Hypothalamus (tissue), 51 donors: ENCODE results near the gene ITGB4.
A peak's percentile ranks its signal among the peaks of the same experiment; 100 is the strongest.
"Not testable (repeated sequence)": the region's sequence is repeated elsewhere in the genome, so short reads cannot be mapped to it uniquely, and the experiment has no call there.

Experiments
- DNase-seq, 51 donors: peaks; one replicate each; lab custom pipeline; 2025; lab: John Stamatoyannopoulos, UW

The ITGB4 gene

DNA sequence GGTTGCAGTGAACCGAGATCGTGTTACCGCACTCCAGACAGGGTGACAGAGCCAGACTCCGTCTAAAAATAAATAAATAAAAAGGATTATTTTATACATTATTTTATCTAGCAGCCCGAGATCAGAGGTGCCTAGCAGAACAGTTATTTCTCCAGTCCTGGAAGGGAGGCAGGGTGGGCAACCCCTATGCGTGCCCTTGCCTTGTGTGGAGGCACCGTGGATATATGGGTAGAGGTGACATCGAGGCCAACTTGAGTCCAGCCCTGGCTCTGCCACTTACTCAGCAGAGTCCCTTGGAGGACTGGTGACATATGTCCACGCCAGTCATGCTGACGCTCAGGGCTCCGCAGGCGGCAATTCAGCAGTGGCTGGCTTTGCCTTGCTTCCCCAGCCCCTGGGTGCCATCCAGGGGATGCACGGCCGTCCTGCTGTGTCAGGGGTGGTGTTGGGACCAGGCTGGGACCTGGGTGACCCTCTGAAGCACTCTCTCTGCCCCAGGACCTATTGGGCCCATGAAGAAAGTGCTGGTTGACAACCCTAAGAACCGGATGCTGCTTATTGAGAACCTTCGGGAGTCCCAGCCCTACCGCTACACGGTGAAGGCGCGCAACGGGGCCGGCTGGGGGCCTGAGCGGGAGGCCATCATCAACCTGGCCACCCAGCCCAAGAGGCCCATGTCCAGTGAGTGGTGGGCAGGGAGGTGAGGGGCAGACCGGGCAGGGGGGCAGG is 30.6 kb downstream of the ITGB4 start:
- no peak for DNase-seq

GRCh38 chr17:75752405-75752709 is 31.1 kb downstream of the ITGB4 start:
- no peak for DNase-seq

GRCh38 chr17:75752802-75753513 is 31.7 kb downstream of the ITGB4 start:
- no peak for DNase-seq

DNA sequence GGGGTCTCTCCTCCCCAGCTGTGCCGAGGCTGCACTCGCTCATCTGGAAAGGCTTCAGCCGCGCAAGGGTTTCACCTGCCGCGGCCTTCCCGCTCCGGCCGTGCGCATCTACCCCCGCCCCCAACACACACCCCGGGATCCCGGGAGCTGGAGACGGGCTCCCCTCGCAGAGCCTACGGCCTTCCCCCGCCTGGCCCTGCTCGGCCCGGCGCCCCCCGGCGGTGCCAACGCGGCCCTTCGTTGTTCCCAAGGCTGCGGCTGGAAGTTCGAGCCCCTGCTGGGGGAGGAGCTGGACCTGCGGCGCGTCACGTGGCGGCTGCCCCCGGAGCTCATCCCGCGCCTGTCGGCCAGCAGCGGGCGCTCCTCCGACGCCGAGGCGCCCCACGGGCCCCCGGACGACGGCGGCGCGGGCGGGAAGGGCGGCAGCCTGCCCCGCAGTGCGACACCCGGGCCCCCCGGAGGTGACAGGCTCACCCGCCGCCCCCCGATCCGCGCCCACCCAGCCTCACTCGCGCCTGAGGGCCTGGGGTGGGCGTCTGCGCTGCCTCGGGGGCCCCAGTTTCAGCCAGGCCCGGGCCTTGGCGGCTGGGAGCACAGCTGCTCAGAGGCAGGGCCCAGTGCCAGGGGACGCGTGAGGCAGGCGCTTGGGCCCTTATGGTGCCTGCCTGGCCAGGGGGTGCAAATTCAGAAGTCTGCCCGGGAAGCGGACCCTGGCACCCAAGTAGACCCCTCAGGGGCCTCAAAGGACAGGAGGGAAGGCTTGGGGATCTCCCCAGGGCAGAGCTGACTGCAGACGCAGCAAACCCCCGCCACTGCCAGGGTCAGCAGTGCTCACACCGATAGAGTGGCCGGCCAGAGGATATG is 32.5 kb downstream of the ITGB4 start:
- DNase-seq = peak in 44 of 51 donors; percentile 20 to 78 (median 61)

DNA sequence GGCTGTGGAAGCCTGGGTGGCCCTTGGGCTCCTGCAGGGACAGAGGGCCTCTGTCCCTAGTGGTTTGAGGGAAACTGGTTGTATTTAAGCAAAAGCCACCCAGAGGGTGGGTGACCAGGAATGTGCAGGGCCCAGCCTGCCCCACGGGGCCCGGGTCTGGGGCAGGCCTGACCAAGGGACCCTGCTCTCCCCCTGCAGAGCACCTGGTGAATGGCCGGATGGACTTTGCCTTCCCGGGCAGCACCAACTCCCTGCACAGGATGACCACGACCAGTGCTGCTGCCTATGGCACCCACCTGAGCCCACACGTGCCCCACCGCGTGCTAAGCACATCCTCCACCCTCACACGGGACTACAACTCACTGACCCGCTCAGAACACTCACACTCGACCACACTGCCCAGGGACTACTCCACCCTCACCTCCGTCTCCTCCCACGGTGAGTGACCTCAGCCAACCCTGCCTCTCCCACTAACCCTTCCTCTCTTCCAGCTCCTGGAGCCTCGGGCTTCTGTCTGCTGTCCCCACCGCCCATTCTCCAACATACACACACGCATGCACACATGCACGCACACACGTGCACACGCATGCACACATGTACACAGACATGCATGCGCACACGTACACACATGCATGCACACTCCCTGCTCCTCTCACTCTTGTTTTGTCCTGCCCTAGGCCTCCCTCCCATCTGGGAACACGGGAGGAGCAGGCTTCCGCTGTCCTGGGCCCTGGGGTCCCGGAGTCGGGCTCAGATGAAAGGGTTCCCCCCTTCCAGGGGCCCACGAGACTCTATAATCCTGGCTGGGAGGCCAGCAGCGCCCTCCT is 33.3 kb downstream of the ITGB4 start:
- no peak for DNase-seq

GRCh38 chr17:75755205-75755901 is 34.1 kb downstream of the ITGB4 start:
- no peak for DNase-seq

- DNase-seq = no peak
Observed at GRCh38 chr17:75755990-75756389, 34.7 kb downstream of the ITGB4 start.

DNA sequence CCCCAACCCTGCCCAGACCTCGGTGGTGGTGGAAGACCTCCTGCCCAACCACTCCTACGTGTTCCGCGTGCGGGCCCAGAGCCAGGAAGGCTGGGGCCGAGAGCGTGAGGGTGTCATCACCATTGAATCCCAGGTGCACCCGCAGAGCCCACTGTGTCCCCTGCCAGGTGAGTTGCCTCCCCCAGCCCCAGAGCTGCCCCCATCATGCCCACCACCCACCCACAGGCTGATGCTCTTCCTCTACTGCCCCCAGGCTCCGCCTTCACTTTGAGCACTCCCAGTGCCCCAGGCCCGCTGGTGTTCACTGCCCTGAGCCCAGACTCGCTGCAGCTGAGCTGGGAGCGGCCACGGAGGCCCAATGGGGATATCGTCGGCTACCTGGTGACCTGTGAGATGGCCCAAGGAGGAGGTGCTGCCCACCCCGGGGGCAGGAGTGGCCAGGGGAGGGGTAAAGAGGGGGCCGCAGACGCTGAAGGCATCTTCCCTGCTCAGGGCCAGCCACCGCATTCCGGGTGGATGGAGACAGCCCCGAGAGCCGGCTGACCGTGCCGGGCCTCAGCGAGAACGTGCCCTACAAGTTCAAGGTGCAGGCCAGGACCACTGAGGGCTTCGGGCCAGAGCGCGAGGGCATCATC is 35.3 kb downstream of the ITGB4 start:
- DNase-seq = no peak

GRCh38 chr17:75757086-75757681 is 35.9 kb downstream of the ITGB4 start:
- DNase-seq = no peak

- no peak for DNase-seq
Observed at GRCh38 chr17:75758131-75758905, 37.1 kb downstream of the ITGB4 start.

GRCh38 chr17:75759457-75759856 is 38.2 kb downstream of the ITGB4 start:
- DNase-seq = no peak

GRCh38 chr17:75759978-75760640 is 38.9 kb downstream of the ITGB4 start:
- DNase-seq = not testable (repeated sequence)

DNA sequence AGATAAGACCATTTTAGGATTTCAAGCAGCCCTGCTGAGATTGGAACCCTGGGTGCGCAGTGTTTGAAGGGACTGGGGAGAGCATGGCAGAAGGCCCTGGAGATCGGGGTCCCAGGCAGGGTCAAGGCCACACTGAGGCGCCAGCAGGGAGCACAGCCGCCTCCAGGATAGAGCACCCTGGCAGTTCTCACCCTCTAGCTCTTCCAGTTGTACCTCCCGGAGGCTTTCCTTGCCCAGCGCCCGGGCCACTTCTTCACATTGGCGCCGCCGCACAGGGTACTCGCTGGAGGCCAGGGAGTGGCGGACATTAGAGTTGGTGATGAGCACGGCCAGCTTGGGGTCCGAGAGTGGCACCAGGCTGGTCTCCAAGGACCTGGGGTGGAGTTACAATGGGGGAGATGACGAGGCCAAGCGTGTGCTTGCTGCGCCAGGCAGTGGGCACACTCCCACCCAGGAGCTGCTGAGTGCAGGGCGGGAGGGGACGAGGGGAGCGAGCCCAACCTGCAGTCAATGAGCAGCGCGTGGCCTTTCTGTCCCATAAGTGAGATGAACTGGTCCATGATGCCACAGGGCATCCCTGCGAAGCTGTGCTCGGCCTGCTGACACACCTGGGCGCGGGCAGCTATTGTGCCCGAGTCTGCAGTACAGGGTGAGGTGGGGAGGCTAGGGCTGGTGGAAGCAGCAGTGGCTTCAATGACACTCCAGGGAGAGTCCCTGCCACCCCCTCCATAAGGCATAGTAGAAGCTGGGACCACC is 41.4 kb downstream of the ITGB4 start:
- DNase-seq = no peak

- no peak for DNase-seq
Observed at GRCh38 chr17:75763269-75763607, 42.0 kb downstream of the ITGB4 start.

DNA sequence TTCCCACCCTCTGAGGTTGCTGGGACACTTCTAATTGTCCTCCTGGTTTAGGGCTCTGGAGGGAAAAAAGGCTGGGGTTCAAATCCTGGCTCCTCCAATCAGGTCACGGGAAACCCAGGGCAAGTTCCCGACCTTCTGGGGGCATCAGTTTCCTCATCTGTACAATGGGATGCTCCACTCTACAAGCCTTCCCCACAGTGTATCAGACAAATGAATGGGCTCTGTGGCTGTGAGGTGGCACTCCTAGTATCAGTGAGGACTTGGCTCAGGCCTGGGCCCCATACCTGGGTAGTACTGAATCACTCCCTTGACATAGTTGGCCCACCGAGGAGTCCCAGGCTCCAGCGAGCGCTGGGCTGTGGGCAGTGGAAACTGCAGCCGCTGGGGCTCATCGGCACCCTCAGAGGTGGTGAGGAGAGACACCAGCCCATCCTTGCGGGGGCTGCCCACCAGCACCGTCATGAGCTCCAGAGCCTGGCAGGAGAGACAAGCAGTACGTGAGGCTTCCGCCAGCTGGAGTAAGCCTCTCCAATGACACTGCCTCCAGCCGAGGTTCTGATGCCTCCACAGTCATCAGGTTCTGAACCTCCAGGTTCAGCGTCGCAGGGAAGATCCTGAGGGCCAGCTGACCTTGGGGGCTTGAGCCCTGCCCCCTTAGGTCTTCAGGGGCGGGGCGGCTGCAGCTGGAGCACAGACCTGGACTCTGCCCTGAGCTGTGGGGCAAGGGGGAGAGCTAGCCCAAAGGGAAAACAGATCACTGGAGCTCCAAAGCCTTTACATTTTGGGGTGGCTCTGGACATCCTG is 42.6 kb downstream of the ITGB4 start:
- DNase-seq = no peak

DNA sequence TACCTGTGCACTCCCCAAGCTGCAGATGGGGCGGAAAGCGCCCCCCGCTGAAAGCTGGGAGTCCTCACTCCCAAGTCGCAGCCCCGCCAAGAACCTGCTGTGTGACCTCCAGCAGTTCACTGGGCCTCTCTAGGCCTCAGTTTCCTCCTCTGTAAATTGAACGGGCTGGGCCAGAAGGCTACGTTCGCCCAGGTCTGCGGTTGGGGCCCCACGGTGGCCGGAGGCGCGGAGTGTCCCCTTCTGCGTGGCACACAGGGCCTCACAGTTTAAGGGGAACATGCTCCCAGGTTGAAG is 43.1 kb downstream of the ITGB4 start:
- no peak for DNase-seq
